ENCODE data around the gene AFF4.

DNA sequence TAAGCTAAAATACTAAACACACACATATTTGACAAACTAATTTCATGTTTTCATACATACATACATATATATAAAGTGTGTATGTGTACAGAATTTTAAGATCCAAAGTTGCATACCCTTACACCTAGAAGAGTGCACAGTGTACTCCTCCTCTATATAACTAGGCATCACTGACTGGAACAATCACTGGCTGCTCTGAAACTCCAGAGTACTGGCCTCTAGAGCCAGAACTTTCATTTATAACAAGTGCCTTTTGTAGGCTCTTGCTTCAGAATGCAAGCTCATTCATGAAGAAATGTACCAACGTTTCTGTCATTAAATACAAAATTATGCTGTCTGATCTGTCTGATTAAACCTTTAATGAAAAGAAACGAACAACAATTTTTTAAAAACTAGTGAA lies 86.0 kb downstream of the AFF4 start:
- TF ChIP-seq, protein P1, sequence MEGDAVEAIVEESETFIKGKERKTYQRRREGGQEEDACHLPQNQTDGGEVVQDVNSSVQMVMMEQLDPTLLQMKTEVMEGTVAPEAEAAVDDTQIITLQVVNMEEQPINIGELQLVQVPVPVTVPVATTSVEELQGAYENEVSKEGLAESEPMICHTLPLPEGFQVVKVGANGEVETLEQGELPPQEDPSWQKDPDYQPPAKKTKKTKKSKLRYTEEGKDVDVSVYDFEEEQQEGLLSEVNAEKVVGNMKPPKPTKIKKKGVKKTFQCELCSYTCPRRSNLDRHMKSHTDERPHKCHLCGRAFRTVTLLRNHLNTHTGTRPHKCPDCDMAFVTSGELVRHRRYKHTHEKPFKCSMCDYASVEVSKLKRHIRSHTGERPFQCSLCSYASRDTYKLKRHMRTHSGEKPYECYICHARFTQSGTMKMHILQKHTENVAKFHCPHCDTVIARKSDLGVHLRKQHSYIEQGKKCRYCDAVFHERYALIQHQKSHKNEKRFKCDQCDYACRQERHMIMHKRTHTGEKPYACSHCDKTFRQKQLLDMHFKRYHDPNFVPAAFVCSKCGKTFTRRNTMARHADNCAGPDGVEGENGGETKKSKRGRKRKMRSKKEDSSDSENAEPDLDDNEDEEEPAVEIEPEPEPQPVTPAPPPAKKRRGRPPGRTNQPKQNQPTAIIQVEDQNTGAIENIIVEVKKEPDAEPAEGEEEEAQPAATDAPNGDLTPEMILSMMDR (conservative IDR thresholded peaks at IDR 0.05 in 1 of 2, IDR thresholded peaks at IDR 0.05 in 1 of 2; ENCODE audit: extremely low read depth in 1 of 2, insufficient read depth in 1 of 2, low read depth in 1 of 2, low read length in 2 of 2), result no peak
- no peak for TF ChIP-seq EZH2 (IDR thresholded peaks at IDR 0.05; ENCODE audit: borderline replicate concordance, low read length)
